ENCODE results near the gene LRP2BP.

Gene LRP2BP

GRCh38 chr4:185379326-185380295 is 16.1 kb downstream of the LRP2BP start:
- TF ChIP-seq REST (IDR thresholded peaks at IDR 0.05; ENCODE audit: insufficient read depth in 1 of 2, low read depth in 2 of 2, low read length in 2 of 2) (no peak), SIN3A (IDR thresholded peaks at IDR 0.05; ENCODE audit: borderline replicate concordance, insufficient read depth, low read length) (no peak), TAF1 (IDR thresholded peaks at IDR 0.05; ENCODE audit: borderline replicate concordance, insufficient read depth, low read length) (no peak), POLR2AphosphoS5 (IDR thresholded peaks at IDR 0.05; ENCODE audit: low read depth, low read length) (no peak), FOXP2 (optimal IDR thresholded peaks at IDR 0.05; ENCODE audit: borderline replicate concordance, extremely low read depth, extremely low read length, insufficient read depth) (no peak)

GRCh38 chr4:185378264-185378663 is 17.5 kb downstream of the LRP2BP start:
- TF ChIP-seq FOXP2 (optimal IDR thresholded peaks at IDR 0.05; ENCODE audit: borderline replicate concordance, extremely low read depth, extremely low read length, insufficient read depth) (no peak), POLR2AphosphoS5 (IDR thresholded peaks at IDR 0.05; ENCODE audit: low read depth, low read length) (no peak), TAF1 (IDR thresholded peaks at IDR 0.05; ENCODE audit: borderline replicate concordance, insufficient read depth, low read length) (no peak), REST (IDR thresholded peaks at IDR 0.05; ENCODE audit: insufficient read depth in 1 of 2, low read depth in 2 of 2, low read length in 2 of 2) (no peak), SIN3A (IDR thresholded peaks at IDR 0.05; ENCODE audit: borderline replicate concordance, insufficient read depth, low read length) (no peak)

DNA sequence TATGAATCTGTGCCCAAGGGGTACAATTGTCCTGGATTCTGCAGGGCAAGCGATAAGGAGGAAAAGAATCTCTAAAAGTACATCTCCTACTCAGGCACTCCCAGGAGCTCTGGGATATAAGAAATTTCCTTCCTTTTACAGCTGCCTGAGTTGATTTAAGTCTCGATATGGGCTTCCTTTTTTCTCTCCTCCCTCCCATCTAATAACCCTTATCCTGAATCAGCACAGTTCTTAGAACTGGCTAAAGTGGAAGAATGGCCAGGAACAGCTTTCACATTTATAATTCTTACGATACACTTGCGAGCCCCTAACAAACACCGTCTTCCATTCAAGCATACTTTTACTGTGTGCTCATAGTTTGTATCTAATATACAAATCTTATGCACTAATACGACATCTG is 21.2 kb downstream of the LRP2BP start:
- TF ChIP-seq POLR2AphosphoS5 (IDR thresholded peaks at IDR 0.05; ENCODE audit: low read depth, low read length) (no peak), TAF1 (IDR thresholded peaks at IDR 0.05; ENCODE audit: borderline replicate concordance, insufficient read depth, low read length) (no peak), SIN3A (IDR thresholded peaks at IDR 0.05; ENCODE audit: borderline replicate concordance, insufficient read depth, low read length) (no peak), REST (IDR thresholded peaks at IDR 0.05; ENCODE audit: insufficient read depth in 1 of 2, low read depth in 2 of 2, low read length in 2 of 2) (no peak), FOXP2 (optimal IDR thresholded peaks at IDR 0.05; ENCODE audit: borderline replicate concordance, extremely low read depth, extremely low read length, insufficient read depth) (no peak)

DNA sequence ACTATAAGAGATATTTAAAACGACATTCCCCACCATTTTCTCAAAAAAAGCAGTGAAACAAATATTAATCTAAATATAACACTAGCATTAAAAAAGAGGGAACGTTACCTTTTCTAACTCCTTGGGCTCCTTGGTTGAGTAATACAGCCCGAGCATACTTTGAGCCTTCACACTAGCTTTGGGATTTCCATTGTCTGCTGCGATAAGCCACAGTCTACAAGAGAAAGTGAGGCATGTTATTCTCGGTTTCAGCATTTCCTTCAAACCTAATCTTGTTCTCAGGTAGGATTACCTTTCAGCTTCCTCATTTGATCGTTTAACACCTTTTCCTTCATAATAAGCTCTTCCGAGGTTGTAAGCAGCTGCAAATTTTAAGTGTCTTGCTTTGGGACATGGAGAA is 21.7 kb downstream of the LRP2BP start:
- no peak for TF ChIP-seq REST (IDR thresholded peaks at IDR 0.05; ENCODE audit: insufficient read depth in 1 of 2, low read depth in 2 of 2, low read length in 2 of 2)
- TF ChIP-seq POLR2AphosphoS5 (IDR thresholded peaks at IDR 0.05; ENCODE audit: low read depth, low read length), result no peak
- no peak for TF ChIP-seq SIN3A (IDR thresholded peaks at IDR 0.05; ENCODE audit: borderline replicate concordance, insufficient read depth, low read length)
- TF ChIP-seq TAF1 (IDR thresholded peaks at IDR 0.05; ENCODE audit: borderline replicate concordance, insufficient read depth, low read length), result no peak
- TF ChIP-seq FOXP2 (optimal IDR thresholded peaks at IDR 0.05; ENCODE audit: borderline replicate concordance, extremely low read depth, extremely low read length, insufficient read depth), result no peak
